NCI-H748 treated with DMSO at 0.1 percent for 48 hours (cell line): ENCODE data around the gene RPEL1.

Experiments
- DNase-seq: peaks from one replicate; lab custom pipeline; 2025; lab: John Stamatoyannopoulos, UW

RPEL1 gene

DNA sequence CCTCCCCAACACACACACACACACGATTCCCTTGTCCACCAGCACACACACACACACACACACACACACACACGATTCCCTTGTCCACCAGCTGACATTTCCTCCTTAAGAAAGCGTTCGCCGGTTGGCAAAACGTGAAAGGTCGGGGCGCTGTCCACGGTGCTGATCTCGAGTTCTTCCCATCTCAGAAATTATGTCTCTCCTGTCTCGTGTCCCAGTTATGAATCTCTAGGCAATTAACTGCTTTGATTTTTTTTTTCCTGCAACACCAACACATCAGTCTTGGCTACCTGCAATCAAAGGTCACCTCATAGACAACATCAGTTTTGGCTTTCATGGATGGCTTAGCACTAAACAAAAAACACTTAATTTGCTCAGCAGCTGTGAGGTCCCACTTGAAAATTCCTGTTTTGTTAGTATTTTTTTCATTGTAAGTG lies 33.2 kb downstream of the RPEL1 start:
- no peak for DNase-seq

DNA sequence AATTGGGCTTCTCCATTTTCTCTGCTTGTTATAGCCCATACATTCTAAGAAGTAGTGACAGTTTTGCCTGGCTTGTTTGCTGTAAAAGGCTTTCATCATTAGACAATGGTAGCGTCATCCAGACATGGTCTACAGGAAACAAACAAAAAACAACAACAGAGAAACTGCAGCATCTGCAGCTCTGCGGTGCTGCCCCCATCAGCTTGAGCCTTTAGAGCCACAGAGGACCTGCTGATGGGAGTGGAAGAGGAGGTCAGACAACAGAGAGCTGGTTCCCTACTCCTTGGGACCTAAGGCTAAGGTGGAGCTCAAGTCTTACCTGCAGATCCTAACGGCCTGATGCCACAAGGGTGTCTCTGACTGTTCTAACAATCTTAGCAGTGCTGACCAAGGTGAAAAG lies 34.3 kb downstream of the RPEL1 start:
- DNase-seq, result no peak

DNA sequence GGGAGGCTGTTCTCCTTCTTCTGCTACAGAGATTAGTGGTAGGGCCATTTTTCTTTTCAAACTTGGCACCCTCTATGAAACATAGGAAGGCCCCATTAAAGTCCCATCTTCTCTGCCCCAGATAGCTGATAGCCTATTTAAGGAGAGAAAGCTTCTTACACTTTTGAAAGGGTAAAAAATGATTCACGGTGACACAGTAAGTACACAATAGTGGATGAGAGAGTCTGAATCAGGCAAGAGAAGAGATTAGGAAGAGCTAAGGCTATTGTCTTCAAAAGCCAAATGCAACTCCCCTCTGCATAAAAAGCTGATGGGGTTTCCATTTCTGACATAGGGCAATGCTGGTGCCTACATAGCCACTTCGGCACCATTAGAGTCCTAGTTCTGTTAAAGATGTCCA lies 34.8 kb downstream of the RPEL1 start:
- no peak for DNase-seq

DNA sequence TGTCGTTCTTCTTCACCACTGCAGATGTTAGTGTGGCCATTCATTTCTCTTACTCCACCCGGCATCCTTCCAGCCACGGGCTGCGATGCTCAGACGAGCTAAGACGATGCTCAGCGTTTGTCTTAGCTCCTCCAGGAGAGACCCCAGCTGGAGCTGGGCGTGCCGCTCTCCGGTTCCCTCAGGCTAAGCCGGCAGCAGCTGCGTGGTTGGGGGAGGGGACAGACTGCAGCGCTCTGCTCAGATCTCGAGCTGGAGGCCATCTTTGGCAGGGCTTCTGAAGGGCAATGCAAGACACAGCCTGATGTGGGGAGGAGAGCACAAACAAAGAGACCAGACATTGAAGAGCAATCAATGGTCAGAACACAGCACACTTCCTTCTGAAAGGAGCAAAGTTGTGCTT lies 36.1 kb downstream of the RPEL1 start:
- DNase-seq, result peak; percentile 40

DNA sequence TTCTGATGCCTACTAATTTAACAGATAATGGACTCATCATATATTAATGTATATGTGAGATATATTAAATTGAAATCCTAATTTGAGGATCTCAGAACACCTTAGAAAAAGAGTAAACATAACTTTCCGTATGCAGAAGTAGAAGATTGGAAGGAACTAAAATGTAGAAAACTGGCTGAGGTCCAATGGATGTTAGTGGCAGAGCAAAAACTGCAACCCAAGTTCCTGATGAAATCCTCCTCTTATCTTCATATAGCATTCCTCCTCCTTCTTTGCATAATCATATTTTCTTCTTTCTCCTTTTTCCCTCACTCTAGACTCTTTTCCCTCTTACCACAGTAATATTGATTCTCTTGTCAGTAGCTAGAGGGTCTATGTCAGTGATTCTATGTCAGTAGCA lies 37.3 kb downstream of the RPEL1 start:
- DNase-seq, result no peak

DNA sequence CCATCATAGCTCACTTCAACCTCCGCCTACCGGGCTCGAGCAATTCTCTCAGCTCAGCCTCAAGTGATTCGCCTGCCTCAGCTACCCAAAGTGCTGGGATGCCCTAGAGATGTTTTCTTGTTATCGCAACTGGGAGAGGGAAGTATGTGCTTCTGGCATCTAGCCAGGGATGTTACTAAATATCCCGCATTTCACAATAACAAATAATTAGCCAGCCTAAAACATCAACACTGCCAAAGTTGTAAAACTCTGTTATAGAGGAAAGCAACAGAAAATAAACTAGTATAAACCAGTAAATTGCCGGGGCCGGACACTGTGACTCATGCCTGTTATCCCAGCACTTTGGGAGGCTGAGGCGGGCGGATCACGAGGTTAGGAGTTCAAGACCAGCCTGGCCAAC lies 38.5 kb downstream of the RPEL1 start:
- DNase-seq, result no peak

DNA sequence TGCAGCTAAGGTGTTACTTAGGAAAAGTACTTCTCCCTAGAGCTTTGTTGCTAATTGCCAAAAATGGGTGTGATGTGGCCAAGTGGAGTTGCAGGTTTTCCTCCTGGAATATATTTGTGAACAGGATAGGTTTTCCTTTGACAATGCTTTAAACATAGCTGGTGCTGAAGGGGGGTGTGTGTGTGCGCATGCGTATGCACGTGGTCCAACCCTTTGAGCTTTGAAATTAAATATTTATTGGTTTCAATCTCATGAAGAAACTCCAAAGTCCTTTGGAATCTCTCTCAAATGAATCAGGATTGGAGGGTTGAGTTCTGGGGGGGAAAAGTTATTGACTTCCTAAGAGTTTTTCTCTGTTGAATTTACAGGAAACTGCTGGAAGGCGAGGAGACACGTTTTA lies 42.3 kb downstream of the RPEL1 start:
- no peak for DNase-seq

DNA sequence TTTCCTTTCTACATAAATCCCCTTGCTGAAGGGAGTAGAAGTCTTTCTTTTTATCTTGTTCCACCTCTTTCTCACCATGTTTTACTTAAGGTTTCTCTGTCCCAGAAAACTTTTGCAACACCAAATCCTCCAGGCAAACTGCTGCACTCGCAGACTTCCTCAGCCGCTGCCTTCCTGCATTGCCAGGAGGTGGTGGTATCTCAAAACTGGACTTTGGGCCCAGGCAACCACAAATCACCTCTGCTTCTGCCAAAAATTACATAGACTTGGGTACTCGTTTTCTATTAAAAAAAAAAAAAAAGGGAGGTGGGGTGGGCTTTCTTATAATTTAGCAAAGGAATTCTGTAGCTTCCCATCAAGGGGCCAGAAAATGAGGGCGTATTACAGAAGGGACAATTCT lies 45.9 kb downstream of the RPEL1 start:
- no peak for DNase-seq

DNA sequence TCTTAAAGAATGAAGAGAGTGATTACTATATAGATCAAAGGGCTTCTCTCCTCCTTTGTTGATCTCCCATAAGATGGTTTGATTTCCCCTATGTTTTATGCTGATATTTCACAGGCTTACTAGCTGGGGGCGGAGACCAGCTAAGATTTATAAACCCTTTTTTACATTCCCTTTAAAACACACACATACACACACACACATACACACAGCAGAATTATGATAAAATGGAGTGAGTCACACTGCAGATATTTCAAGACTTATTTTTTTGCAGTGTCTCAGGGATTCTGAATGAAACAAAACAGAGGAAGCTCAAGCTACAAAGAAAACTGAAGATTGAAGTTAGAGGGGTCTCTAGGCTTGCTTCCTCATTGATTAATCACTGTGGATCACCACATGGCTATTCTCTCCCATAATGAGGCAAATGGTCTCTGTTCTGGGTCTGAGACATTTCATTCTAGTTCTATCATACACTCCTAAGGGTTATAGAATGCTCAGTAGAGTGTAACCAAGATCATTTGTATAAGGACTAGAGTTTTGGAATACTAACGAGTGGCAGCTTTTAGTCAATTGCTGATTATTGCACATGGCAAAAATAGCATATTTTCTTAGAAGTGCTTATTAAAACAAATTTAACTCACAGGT lies 49.8 kb downstream of the RPEL1 start:
- DNase-seq, result no peak
